ENCODE measurements around the gene INTS13.

DNA sequence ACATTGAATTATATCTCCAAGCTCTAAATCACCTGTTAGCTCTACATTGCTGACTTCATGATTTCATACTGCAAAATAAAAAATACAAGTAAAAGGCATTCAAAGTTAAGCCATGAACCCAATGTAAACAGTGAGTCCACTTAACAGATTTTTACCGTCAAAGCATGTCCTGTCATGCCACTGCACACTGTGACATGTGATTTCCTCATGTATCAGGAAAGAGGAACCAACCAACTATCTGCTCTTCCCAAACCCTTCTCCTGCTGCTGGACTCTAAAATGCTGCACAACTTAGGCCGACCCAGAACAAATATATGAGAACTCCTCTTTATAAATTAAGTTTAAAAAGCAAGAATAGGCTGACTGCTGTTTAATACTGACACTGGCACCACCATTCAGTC, 38.9 kb upstream of the INTS13 start:
- no peak for TF ChIP-seq POLR2A (IDR thresholded peaks at IDR 0.05)
- TF ChIP-seq, protein P1, sequence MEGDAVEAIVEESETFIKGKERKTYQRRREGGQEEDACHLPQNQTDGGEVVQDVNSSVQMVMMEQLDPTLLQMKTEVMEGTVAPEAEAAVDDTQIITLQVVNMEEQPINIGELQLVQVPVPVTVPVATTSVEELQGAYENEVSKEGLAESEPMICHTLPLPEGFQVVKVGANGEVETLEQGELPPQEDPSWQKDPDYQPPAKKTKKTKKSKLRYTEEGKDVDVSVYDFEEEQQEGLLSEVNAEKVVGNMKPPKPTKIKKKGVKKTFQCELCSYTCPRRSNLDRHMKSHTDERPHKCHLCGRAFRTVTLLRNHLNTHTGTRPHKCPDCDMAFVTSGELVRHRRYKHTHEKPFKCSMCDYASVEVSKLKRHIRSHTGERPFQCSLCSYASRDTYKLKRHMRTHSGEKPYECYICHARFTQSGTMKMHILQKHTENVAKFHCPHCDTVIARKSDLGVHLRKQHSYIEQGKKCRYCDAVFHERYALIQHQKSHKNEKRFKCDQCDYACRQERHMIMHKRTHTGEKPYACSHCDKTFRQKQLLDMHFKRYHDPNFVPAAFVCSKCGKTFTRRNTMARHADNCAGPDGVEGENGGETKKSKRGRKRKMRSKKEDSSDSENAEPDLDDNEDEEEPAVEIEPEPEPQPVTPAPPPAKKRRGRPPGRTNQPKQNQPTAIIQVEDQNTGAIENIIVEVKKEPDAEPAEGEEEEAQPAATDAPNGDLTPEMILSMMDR (IDR thresholded peaks at IDR 0.05) = no peak
